GM12873 (cell line): ENCODE data around the gene TSPAN33.
A peak's percentile ranks its signal among the peaks of the same experiment; 100 is the strongest.

Experiments
- CTCF ChIP-seq: IDR thresholded peaks from 2 replicates; pipeline ENCODE4 v1.5.1; 2012; ENCODE audit warnings: low read depth, mild to moderate bottlenecking, moderate library complexity, low read length, control low read depth; ENCODE audit not compliant: insufficient read depth; ENCODE audit errors: missing control alignments

TSPAN33 gene

GRCh38 chr7:129208667-129209066 is 64.2 kb downstream of the TSPAN33 start:
- no peak for TF ChIP-seq CTCF

GRCh38 chr7:129209067-129209926 is 64.8 kb downstream of the TSPAN33 start:
- TF ChIP-seq CTCF, result no peak

GRCh38 chr7:129210256-129210988 is 65.9 kb downstream of the TSPAN33 start:
- TF ChIP-seq CTCF, result peak; percentile 91

GRCh38 chr7:129210989-129211312 is 66.4 kb downstream of the TSPAN33 start:
- no peak for TF ChIP-seq CTCF

GRCh38 chr7:129212126-129212525 is 67.6 kb downstream of the TSPAN33 start:
- TF ChIP-seq CTCF, result no peak

- TF ChIP-seq CTCF, result no peak
These were observed 68.1 kb downstream of the TSPAN33 start for GRCh38 chr7:129212596-129212995.

GRCh38 chr7:129213828-129214227 is 69.3 kb downstream of the TSPAN33 start:
- peak; percentile 56 for TF ChIP-seq CTCF
